GM10266 (cell line): Measurements from ENCODE around the gene SOX18.

Experiments used
- DNase-seq: peaks from one replicate; pipeline ENCODE4 v3.0.0; 2012; ENCODE audit errors: extremely low spot score
- TF ChIP-seq, protein P1 (sequence below): IDR thresholded peaks from 2 replicates; pipeline ENCODE4 v1.5.1; 2012; ENCODE audit warnings: mild to moderate bottlenecking, low read depth; ENCODE audit not compliant: control insufficient read depth, insufficient read depth; ENCODE audit errors: missing control alignments

The SOX18 gene

DNA sequence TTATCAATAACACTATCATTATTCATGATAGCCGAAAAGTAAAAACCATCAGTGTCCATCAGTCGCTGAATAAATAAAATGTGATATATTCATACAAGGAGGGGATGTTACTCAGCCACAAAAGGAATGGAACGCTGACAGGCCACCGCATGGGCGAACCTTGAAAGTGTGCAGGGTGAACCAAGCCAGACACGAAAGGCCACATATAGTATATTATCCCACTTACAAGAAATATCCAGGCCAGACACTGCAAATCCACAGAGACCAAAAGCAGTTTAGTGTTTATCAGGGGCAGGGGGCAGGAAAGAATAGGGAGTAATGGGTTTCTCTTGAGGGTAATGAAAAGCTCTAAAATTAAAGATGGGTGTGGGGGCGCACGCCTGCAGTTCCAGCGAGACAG, 5.7 kb downstream of the SOX18 start:
- TF ChIP-seq, protein P1, sequence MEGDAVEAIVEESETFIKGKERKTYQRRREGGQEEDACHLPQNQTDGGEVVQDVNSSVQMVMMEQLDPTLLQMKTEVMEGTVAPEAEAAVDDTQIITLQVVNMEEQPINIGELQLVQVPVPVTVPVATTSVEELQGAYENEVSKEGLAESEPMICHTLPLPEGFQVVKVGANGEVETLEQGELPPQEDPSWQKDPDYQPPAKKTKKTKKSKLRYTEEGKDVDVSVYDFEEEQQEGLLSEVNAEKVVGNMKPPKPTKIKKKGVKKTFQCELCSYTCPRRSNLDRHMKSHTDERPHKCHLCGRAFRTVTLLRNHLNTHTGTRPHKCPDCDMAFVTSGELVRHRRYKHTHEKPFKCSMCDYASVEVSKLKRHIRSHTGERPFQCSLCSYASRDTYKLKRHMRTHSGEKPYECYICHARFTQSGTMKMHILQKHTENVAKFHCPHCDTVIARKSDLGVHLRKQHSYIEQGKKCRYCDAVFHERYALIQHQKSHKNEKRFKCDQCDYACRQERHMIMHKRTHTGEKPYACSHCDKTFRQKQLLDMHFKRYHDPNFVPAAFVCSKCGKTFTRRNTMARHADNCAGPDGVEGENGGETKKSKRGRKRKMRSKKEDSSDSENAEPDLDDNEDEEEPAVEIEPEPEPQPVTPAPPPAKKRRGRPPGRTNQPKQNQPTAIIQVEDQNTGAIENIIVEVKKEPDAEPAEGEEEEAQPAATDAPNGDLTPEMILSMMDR, result no peak
- DNase-seq, result no peak

DNA sequence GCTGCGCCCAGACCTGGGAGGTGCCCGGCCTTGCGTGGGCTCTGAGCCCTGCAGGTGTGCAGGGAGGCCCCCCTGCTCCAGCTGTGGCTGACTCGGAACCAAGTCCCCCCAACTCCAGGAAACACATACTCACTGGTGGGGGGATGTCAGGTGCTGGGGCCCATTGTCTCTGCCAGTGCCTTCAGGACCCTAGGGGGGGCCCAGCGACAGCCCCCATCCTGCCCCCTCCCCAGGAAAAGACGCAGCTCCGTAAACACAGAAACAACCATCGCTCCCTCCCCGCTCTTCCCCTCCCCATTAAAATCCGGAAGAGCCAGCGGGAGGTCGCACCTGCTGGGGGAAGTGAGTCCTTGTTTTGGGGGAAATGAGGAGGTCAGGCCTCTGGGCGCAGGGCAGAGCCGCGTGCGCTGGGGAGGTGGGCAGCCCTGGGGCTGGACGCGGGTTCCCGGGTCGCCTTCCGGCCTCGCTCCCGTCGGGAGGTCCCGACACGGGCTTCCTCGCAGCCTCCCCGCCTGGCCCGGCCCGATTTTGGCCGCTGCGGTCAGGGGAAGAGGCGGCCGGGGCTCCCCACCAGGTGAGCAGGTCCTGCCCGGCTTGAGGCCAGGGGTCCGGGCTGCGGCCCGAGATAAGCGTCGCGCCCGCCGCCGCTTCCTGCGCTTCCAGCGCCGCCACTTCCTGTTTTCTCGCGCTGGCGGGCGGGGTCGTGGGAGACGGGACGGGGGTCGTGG, 7.2 kb downstream of the SOX18 start:
- TF ChIP-seq, protein P1, result no peak
- DNase-seq, result no peak

DNA sequence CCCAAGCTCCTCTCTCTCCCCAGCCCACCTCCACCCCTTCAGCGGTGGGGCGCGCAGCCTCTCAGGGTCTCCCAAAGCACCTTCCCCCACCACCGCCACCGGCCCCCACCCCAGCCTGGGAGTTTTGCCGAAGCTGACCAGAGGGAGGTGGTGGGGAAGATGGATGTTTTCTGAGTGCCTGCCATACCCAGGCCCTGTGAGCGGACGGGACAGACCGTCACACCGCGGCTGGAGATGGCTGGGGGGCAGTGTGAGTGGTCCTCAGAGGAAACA, 7.7 kb downstream of the SOX18 start:
- TF ChIP-seq, protein P1, result no peak
- DNase-seq, result no peak

DNA sequence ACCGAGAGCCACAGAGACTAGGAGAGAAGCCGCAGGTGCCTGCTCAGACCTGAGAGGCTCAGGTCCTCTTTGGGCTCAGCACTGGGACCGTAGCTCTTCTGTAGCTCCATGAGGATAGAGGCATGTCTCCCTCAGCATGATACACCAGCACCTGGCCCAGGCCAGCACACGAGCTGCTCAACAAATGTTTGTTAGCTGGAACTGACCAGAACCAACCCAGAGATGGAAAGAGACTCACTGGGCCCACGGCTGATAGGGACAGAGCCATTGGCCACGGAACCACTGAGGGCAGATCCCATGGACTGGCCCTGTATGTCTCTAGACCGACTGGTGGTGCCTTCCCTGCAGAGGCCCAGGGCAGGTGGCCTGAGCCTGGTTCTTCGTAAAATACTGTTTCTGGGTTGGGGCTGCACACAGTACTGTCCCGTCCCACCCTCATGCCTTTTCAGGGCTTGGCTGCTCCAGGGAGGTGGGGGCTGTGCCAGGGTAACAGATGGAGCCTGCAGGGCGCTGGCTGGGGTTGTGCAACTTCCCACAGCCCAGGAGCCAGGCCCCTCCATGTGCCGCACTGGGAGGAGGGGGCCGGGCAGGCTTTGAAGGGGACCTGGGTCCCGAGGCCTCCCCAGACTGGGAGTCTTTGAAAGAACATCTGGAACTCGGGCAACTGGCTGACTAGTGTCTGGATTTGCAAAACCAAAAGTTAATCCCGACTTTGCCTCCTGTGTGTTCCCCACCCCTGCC, 8.2 kb downstream of the SOX18 start:
- DNase-seq, result no peak
- TF ChIP-seq, protein P1, result no peak

DNA sequence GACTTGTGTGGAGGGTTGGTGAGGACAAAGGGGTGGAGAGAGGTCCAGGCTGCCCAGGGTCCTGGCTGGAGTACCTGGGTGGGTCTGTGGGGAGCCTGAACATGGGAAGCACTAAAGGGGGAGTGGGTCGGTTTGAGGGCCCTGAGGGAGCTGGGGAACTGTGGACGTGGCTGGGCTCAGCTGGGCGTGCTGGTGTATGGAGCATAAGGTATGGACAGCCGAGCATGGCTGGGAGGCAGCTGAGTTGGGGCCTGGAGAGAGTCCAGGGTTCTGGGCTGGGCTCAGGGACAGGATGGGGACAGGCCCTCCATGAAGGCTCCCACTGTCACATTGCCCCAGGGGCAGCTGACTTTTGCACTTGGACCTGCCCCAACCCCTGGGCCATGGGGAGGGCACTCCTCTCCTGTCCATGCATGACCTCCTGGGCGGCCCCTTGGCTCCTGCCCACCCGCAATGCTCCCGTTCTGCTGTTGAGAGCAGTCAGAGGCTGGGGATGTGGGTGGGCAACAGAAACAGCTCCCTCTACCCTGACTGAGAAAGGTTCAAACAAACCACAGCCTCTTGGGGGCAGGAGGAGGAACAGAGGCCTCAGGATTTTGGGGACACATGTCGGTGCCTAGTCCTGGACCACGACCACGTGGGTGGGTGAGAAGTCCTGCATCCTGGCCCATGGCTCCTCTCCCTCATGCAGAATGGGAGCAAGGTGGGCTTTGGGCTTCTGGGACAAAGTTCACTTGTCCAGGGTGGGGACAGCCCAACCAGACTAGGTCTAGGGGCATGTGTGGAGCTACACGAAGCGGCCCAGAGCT, 9.0 kb downstream of the SOX18 start:
- no peak for DNase-seq
- TF ChIP-seq, protein P1, result no peak

DNA sequence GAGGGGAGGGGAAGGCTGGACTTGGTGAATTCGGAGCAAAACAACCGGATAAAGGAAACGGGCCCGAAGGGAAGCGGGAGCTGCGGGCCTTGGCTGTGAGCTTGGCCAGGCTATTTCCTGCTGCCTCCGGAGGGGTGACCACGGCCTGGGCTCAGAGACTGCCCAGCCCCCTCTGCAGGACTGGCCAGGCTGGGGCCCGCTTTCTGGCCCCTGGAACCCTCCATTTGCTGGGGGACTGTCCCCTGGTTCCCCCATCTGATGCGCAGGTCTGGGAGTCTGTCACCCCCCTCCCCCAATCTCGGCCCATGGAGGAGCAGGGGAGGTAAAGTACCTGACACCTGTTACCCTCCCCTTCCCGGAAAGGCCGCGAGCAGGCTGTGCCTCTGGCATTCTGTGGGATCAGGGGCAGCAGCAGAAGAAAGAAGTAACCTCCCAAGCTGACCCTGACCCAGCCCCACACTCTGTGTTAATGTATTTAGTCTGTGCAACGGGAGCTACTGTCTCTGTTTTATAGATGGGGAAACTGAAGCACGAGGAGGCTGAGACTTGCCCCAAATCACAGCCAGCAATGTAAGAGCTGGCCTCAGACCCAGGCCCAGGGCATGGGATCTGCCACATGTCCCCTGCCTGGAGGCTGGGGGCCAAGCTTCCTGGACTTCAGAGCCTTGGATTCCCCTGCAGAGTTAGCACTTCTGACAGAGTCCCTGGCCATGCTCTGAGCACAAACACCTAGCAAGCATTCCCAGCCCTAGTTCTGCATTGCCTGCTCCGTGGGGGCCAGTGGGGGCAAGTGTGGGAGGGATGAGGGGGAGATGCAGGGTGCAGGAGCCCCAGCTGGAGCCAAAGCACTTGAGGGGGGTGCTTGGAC, 9.9 kb downstream of the SOX18 start:
- no peak for DNase-seq

More for the DNA sequence above, 9.9 kb downstream of the SOX18 start:
- TF ChIP-seq, protein P1, result no peak
